ENCODE results near the gene ARMC3.
"Not testable (repeated sequence)": the region's sequence is repeated elsewhere in the genome, so short reads cannot be mapped to it uniquely, and the experiment has no call there.

ARMC3 gene

GRCh38 chr10:22927661-22928403 is at the start of gene ARMC3:
Gene ARMC3, plus strand, starts transcription at chr10:22928053. Its CDS starts 3,944 bp downstream, at chr10:22931997.
- peak; percentile 52 for DNase-seq

GRCh38 chr10:22891797-22892196 is 36.1 kb upstream of the ARMC3 start:
- no peak for DNase-seq

GRCh38 chr10:22893781-22894180 is 34.1 kb upstream of the ARMC3 start:
- no peak for DNase-seq

- DNase-seq: peak; percentile 68
These were observed 33.1 kb upstream of the ARMC3 start for GRCh38 chr10:22894714-22895113.

GRCh38 chr10:22895252-22895651 is 32.6 kb upstream of the ARMC3 start:
- DNase-seq: no peak

- no peak for DNase-seq
These were observed 30.5 kb upstream of the ARMC3 start for GRCh38 chr10:22897371-22897770.

- no peak for DNase-seq
These were observed 28.5 kb upstream of the ARMC3 start for GRCh38 chr10:22899307-22899706.

- no peak for DNase-seq
These were observed 28.1 kb upstream of the ARMC3 start for GRCh38 chr10:22899775-22900174.

GRCh38 chr10:22900841-22901601 is 26.8 kb upstream of the ARMC3 start:
- no peak for DNase-seq

- DNase-seq: not testable (repeated sequence)
These were observed 25.7 kb upstream of the ARMC3 start for GRCh38 chr10:22902147-22902546.

GRCh38 chr10:22903694-22904093 is 24.2 kb upstream of the ARMC3 start:
- DNase-seq: no peak

- DNase-seq: no peak
These were observed 21.1 kb upstream of the ARMC3 start for GRCh38 chr10:22906767-22907166.

- DNase-seq: no peak
These were observed 19.0 kb upstream of the ARMC3 start for GRCh38 chr10:22908837-22909236.

GRCh38 chr10:22909673-22910072 is 18.2 kb upstream of the ARMC3 start:
- DNase-seq: not testable (repeated sequence)

- DNase-seq: no peak
These were observed 16.8 kb upstream of the ARMC3 start for GRCh38 chr10:22911067-22911466.

GRCh38 chr10:22911889-22912762 is 15.7 kb upstream of the ARMC3 start:
- peak; percentile 83 for DNase-seq

GRCh38 chr10:22912763-22913384 is 15.0 kb upstream of the ARMC3 start:
- peak; percentile 13 for DNase-seq

GRCh38 chr10:22913474-22914092 is 14.3 kb upstream of the ARMC3 start:
- no peak for DNase-seq

GRCh38 chr10:22915314-22915713 is 12.5 kb upstream of the ARMC3 start:
- DNase-seq: no peak

GRCh38 chr10:22925088-22925487 is 2.8 kb upstream of the ARMC3 start:
- DNase-seq: no peak

- no peak for DNase-seq
These were observed 687 bp upstream of the ARMC3 start for GRCh38 chr10:22927166-22927565.

- not testable (repeated sequence) for DNase-seq
These were observed 1.2 kb downstream of the ARMC3 start for GRCh38 chr10:22929053-22929452.

Measured in NCI-H69 (cell line).